K562 (cell line): ENCODE measurements around the gene LENEP. TPM values are rescaled to one million over a fixed set of nuclear protein-coding genes. Genes with fewer than 3 reads are reported as not detected.
A peak's percentile ranks its signal among the peaks of the same experiment; 100 is the strongest.

Source experiments
- ATAC-seq: fragments of 200-7000 bp; cut with Tn5 transposase; 3 replicates; pipeline ENCODE4 v1.9.1; 2020; ENCODE audit warnings: moderate library complexity
- BruUV-seq: library from RNA; stranded (reverse); fragments of 400-500 nt; replicated peaks from 2 replicates; lab custom pipeline; 2021; lab: Mats Ljungman, UMichigan
- CTCF ChIA-PET: fragments of 300-600 bp; formaldehyde crosslinking; extraction: SDS; loops from one replicate; lab custom pipeline; 2021; ENCODE audit warnings: low intra/inter-chr PET ratio; lab: Yijun Ruan, JAX
- POLR2A ChIA-PET: fragments of 300-600, 350-650 bp; sonication (Branson Sonifier 250); formaldehyde crosslinking; extraction: SDS; loops from one replicate; lab custom pipeline; 2021; ENCODE audit warnings: antibody characterized with exemption, inconsistent platforms; lab: Yijun Ruan, JAX
- DNase-seq, 4 experiments: peaks; one replicate each; pipeline versions ENCODE4 v3.0.0 to v3.0.0-alpha.2; 2011 to 2018; ENCODE audit warnings: low spot score in 3 of 4, mixed read lengths in 3 of 4; ENCODE audit errors: extremely low read depth in 1 of 4
- FAIRE-seq: peaks from 2 replicates; lab custom pipeline; 2011; peaks lifted over from hg19 to GRCh38; lab: Jason Lieb, UNC
- H2AFZ ChIP-seq: 2 replicates; pipeline ENCODE4 v1.6.0; 2011; ENCODE audit warnings: low read depth, low read length, control low read depth, inconsistent platforms
- H3K27ac ChIP-seq: fragments of 200-600 bp; 3 replicates; pipeline ENCODE4 v1.8.0; 2011; ENCODE audit warnings: low read depth, mild to moderate bottlenecking, control low read depth, inconsistent platforms, low read length, moderate library complexity, mixed read lengths; ENCODE audit errors: extremely low read depth
- H3K27me3 ChIP-seq, 2 experiments: fragments of 300-600 bp in 1 of 2; 2 replicates in 1 of 2; 3 replicates in 1 of 2; pipeline versions ENCODE4 v1.6.0 to v1.8.0; 2011; ENCODE audit warnings: inconsistent platforms in 2 of 2, low read length in 2 of 2, mild to moderate bottlenecking in 1 of 2, mixed read lengths in 1 of 2, moderate library complexity in 1 of 2; ENCODE audit not compliant: control insufficient read depth in 2 of 2, insufficient read depth in 2 of 2
- H3K36me3 ChIP-seq: fragments of 300-600 bp; 3 replicates; pipeline ENCODE4 v1.8.0; 2011; ENCODE audit warnings: mild to moderate bottlenecking, low read length, inconsistent platforms; ENCODE audit not compliant: control insufficient read depth, insufficient read depth
- H3K4me1 ChIP-seq, 2 experiments: fragments of 200-600 bp in 1 of 2; replicated peaks in 1 of 2; 2 replicates in 1 of 2; 3 replicates in 1 of 2; pipeline versions ENCODE4 v1.5.1 to v1.8.0; 2011; ENCODE audit warnings: inconsistent platforms in 2 of 2, low read length in 2 of 2, mild to moderate bottlenecking in 1 of 2, mixed read lengths in 1 of 2, moderate library complexity in 1 of 2; ENCODE audit not compliant: control insufficient read depth in 2 of 2, insufficient read depth in 2 of 2
- H3K4me2 ChIP-seq: 2 replicates; pipeline ENCODE4 v1.6.1; 2011; ENCODE audit warnings: low read length, control low read depth, inconsistent platforms, mixed read lengths; ENCODE audit not compliant: insufficient read depth
- H3K4me3 ChIP-seq: fragments of 200-600 bp; sonication (generic), shearing (Covaris generic); 2 replicates; pipeline ENCODE4 v1.5.1; 2016; ENCODE audit warnings: control low read depth, inconsistent platforms
- H3K79me2 ChIP-seq: fragments of 200-600 bp; 3 replicates; pipeline ENCODE4 v1.8.0; 2011; ENCODE audit warnings: low read length, inconsistent platforms; ENCODE audit not compliant: control insufficient read depth, insufficient read depth
- H3K9ac ChIP-seq, 2 experiments: 2 replicates each; pipeline versions ENCODE4 v1.6.0 to v1.6.1; 2011; ENCODE audit warnings: low read depth in 2 of 2, low read length in 2 of 2, control low read depth in 1 of 2, inconsistent platforms in 1 of 2, mild to moderate bottlenecking in 1 of 2, mixed read lengths in 1 of 2; ENCODE audit not compliant: insufficient read depth in 1 of 2
- H3K9me1 ChIP-seq: one replicate; pipeline ENCODE4 v1.6.0; 2011; ENCODE audit warnings: inconsistent platforms, mild to moderate bottlenecking, low read length, moderate library complexity; ENCODE audit not compliant: control insufficient read depth, insufficient read depth
- H3K9me3 ChIP-seq: replicated peaks from 2 replicates; pipeline ENCODE4 v1.5.1; 2011; ENCODE audit warnings: low read depth, low read length, inconsistent platforms; ENCODE audit not compliant: control insufficient read depth, insufficient read depth
- H4K20me1 ChIP-seq: replicated peaks from 2 replicates; pipeline ENCODE4 v1.6.1; 2011; ENCODE audit warnings: low read length, inconsistent platforms, mixed read lengths; ENCODE audit not compliant: control insufficient read depth, insufficient read depth
- ARID3A ChIP-seq: IDR thresholded peaks from 2 replicates; pipeline ENCODE4 v1.6.1; 2012; ENCODE audit warnings: low read depth, low read length, improper control_type of control experiment, borderline replicate concordance
- ATF4 ChIP-seq: fragments of 450-650 bp; formaldehyde crosslinking; IDR thresholded peaks from 2 replicates; pipeline ENCODE4 v1.4.0; 2022; ENCODE audit warnings: mild to moderate bottlenecking, moderate library complexity
- DEAF1 ChIP-seq: fragments of 450-650 bp; formaldehyde crosslinking; IDR thresholded peaks from 2 replicates; pipeline ENCODE4 v1.4.0; 2020; ENCODE audit warnings: mild to moderate bottlenecking, moderate library complexity
- E2F3 ChIP-seq: fragments of 250-450 bp; sonication (Bioruptor Pico); IDR thresholded peaks from 2 replicates; pipeline ENCODE4 v1.4.0; 2020; ENCODE audit warnings: mild to moderate bottlenecking
- ELF4 ChIP-seq: fragments of 450-650 bp; formaldehyde crosslinking; IDR thresholded peaks from 2 replicates; pipeline ENCODE4 v1.4.0; 2022; ENCODE audit warnings: missing genetic modification characterization
- HMG20A ChIP-seq: fragments of 450-650 bp; formaldehyde crosslinking; conservative IDR thresholded peaks from 2 replicates; pipeline ENCODE4 v1.4.0; 2020; ENCODE audit warnings: mild to moderate bottlenecking, mixed read lengths
- IFI16 ChIP-seq: fragments of 250-450 bp; sonication (Bioruptor Pico); IDR thresholded peaks from 2 replicates; pipeline ENCODE4 v2.1.2; 2022; ENCODE audit warnings: mild to moderate bottlenecking, inconsistent platforms
- ILF3 ChIP-seq: fragments of 450-650 bp; IDR thresholded peaks from 2 replicates; pipeline ENCODE4 v1.6.1; 2018; ENCODE audit warnings: antibody characterized with exemption, mild to moderate bottlenecking, moderate library complexity, borderline replicate concordance
- IRF1 ChIP-seq: sonication (generic); formaldehyde crosslinking; IDR thresholded peaks from 2 replicates; pipeline ENCODE4 v1.8.0; 2022; ENCODE audit warnings: missing genetic modification reagents, mild to moderate bottlenecking, borderline replicate concordance
- LEF1 ChIP-seq: fragments of 450-650 bp; IDR thresholded peaks from 2 replicates; pipeline ENCODE4 v1.6.1; 2016; ENCODE audit warnings: mild to moderate bottlenecking
- TAF7 ChIP-seq: fragments of 450-650 bp; IDR thresholded peaks from 2 replicates; pipeline ENCODE4 v1.6.1; 2016; ENCODE audit warnings: missing genetic modification characterization, missing compliant biosample characterization
- ZBTB33 ChIP-seq: sonication (generic); formaldehyde crosslinking; IDR thresholded peaks from 2 replicates; pipeline ENCODE4 v1.8.1; 2023; ENCODE audit warnings: mild to moderate bottlenecking, missing genetic modification reagents
- ZBTB34 ChIP-seq: fragments of 250-450 bp; sonication (Bioruptor Pico); IDR thresholded peaks from 2 replicates; pipeline ENCODE4 v1.8.0; 2021; ENCODE audit warnings: mild to moderate bottlenecking, moderate library complexity
- ZNF41 ChIP-seq: fragments of 250-450 bp; sonication (Bioruptor Pico); conservative IDR thresholded peaks from 2 replicates; pipeline ENCODE4 v1.4.0; 2020; ENCODE audit warnings: mild to moderate bottlenecking
- WGBS: fragments of 100-300 bp; shearing (Covaris generic); methylation state at CpG from one replicate; pipeline ENCODE4 v1.1.6; 2016; ENCODE audit warnings: low coverage, mixed read lengths; ENCODE audit not compliant: insufficient coverage; ENCODE audit errors: missing lambda C conversion rate; 5-methylcytosine and 5-hydroxymethylcytosine counted together
- in situ Hi-C: fragments of 300-500 bp; cut with MboI; formaldehyde crosslinking; loops from 4 replicates; pipeline ENCODE4 v1.15.0; 2018; ENCODE audit warnings: inconsistent platforms, mixed read lengths
- intact Hi-C: fragments of 100-400 bp; cut with micrococcal nuclease; formaldehyde crosslinking; loops from 2 replicates; pipeline ENCODE4 v1.14.2; 2022
- polyA plus RNA-seq, 8 experiments: library from polyadenylated mRNA; depleted of rRNA in 4 of 8; stranded (reverse) in 5 of 8; unstranded in 3 of 8; fragments of >200 nt; fragmentation: Nextera tagmentation in 2 of 8; fragmentation: Illumina TruSeq in 1 of 8; extraction: Ambion mirVana in 2 of 8; extraction: Trizol in 1 of 8; gene quantifications; 2 replicates each; pipeline versions ENCODE4 v1.2.1 to v1.2.3, GENCODE V29; 2011 to 2014; ENCODE audit warnings: inconsistent platforms in 1 of 8, missing spikeins in 1 of 8
- total RNA-seq, 7 experiments: library from RNA; depleted of rRNA in 6 of 7; stranded (reverse); fragments of >200 nt in 6 of 7; fragmentation: Illumina TruSeq in 2 of 7; extraction: Trizol in 2 of 7; gene quantifications; 2 replicates each; pipeline versions ENCODE4 v1.2.1 to v1.2.3, GENCODE V29; 2011 to 2021; ENCODE audit warnings: low replicate concordance in 1 of 7

Gene LENEP
- total and polyA plus RNA-seq, 9 of the 15 experiments (the other 6 are each of a cell fraction or from before 2014, with no cell fraction given), result 0.23 to 0.87 (median 0.67) TPM; not detected in 5

GRCh38 chr1:155001425-155001674 lies 8.0 kb downstream of the LENEP start:
- H2AFZ ChIP-seq, result peak overlapping the region; percentile 54; the same call in 1 of the 2 replicates
- TF ChIP-seq IFI16 (no peak), ATF4 (CRISPR knock-in tag) (no peak), ARID3A (no peak), ZBTB33 (CRISPR knock-in tag) (no peak), ZNF41 (CRISPR knock-in tag) (no peak), ILF3 (no peak), TAF7 (tag) (no peak), ELF4 (CRISPR knock-in tag) (no peak), ZBTB34 (no peak), HMG20A (CRISPR knock-in tag) (no peak), DEAF1 (CRISPR knock-in tag) (no peak), E2F3 (CRISPR knock-in tag) (no peak), IRF1 (CRISPR knock-in tag) (0 out of 2 replicates have a peak, but pooled peaks have one; percentile 15), LEF1 (no peak)

More at GRCh38 chr1:155001425-155001674, 8.0 kb downstream of the LENEP start:
- Histone ChIP-seq H3K9me3 (no peaks in the 10 kb centered on the region), H3K36me3 (peaks cover 20% of the 10 kb centered on the region; the same call in 2 of the 3 replicates), H3K27ac (peak overlapping the region; percentile 97), H3K4me2 (peak overlapping the region; percentile 98), H3K79me2 (peaks cover 45% of the 10 kb centered on the region), H3K27me3 (no peaks in the 10 kb centered on the region), H3K9me1 (no peaks in the 10 kb centered on the region), H3K4me1 (peaks cover 32 to 65% of the 10 kb centered on the region in 2 experiments), H4K20me1 (peaks cover 3% of the 10 kb centered on the region; the same call in 1 of the 2 replicates), H3K4me3 (peak overlapping the region; percentile 71), H3K9ac (peak overlapping the region; percentile 89 to 96)
- FAIRE-seq (no peak), ATAC-seq (no peak), DNase-seq (no peak)
- ChIA-PET CTCF (interaction anchor here (1.3 to 1.6 kb wide), 2 partner anchors 16 to 40 kb away, joined by 6 read pairs; partner anchors contain the start of gene PYGO2), POLR2A (interaction anchor here (0.6 to 1.7 kb wide), 13 partner anchors 9 to 1435 kb away, joined by 3 to 8 read pairs (median 3); partner anchors contain the start of gene PBXIP1)
- in situ Hi-C loops (no loop called here), intact Hi-C loops (loop anchor here (1.0 to 5.0 kb wide), 5 partner anchors 27 to 444 kb away; partner anchors contain the start of genes CKS1B, EFNA3, PYGO2 and UBE2Q1)
- no TSS peak for BruUV-seq
- 0% methylated on average over 9 of the region's 11 CpGs for WGBS
